ENCODE measurements around the gene CLDN14. TPM values are rescaled to one million over a fixed set of nuclear protein-coding genes. Genes with fewer than 3 reads are reported as not detected.

The CLDN14 gene
- polyA plus RNA-seq (2013, experiment 1 of 2; ENCODE audit: insufficient read length): 0.40 TPM
- 0.64 TPM for polyA plus RNA-seq (2013, experiment 2 of 2; ENCODE audit: insufficient read length)

- DNase-seq: no peak
Observed at GRCh38 chr21:36479415-36480402, at the start of gene CLDN14. CLDN14 (minus strand) TSS chr21:36480122; CDS start chr21:36461695, 18,427 bp downstream.

DNA sequence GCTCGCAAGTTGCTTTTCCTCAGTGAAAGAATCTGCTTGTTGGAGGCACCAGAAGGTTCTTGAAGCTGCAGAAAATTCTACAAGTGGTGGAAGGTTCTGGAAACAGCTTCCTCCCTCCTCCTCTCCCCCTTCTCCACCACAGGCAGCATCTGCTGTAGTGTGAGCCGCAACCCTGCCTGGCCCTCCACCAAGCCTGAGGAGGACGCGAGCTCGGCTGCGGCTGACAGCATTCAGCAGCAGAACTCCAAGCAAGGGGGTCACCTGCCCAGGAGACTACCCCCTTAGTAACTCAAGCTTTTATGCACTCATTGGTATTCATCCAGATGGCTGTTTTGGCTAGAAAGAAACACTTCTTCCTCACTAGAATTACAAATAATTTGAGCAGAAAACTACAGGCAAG lies 48.8 kb upstream of the CLDN14 start:
- no peak for DNase-seq

DNA sequence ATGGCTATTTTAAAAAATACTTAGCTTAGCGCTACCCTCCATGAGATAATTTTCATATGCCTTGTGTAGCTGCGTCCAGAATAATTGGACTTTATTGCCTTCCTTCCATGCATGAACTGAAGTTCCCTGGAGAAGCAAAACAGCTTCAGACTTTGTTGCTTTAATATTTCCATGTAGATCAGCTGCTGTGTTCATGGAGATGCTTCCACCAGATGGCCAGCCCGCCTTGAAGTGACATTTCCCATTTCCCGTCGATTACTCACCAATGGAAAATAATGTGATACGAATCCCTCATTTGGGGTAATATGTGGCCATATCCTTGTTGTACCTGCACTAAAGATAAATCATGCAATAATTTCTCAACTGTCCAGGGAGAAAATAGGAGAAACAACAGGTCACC lies 47.4 kb upstream of the CLDN14 start:
- no peak for DNase-seq

- no peak for DNase-seq
Observed at GRCh38 chr21:36526104-36526503, 46.2 kb upstream of the CLDN14 start.

- DNase-seq: no peak
Observed at GRCh38 chr21:36524477-36524876, 44.6 kb upstream of the CLDN14 start.

GRCh38 chr21:36522219-36522808 lies 42.4 kb upstream of the CLDN14 start:
- no peak for DNase-seq

- DNase-seq: no peak
Observed at GRCh38 chr21:36518883-36519492, 39.1 kb upstream of the CLDN14 start.

- DNase-seq: no peak
Observed at GRCh38 chr21:36517366-36518075, 37.6 kb upstream of the CLDN14 start.

- no peak for DNase-seq
Observed at GRCh38 chr21:36516281-36516680, 36.4 kb upstream of the CLDN14 start.

DNA sequence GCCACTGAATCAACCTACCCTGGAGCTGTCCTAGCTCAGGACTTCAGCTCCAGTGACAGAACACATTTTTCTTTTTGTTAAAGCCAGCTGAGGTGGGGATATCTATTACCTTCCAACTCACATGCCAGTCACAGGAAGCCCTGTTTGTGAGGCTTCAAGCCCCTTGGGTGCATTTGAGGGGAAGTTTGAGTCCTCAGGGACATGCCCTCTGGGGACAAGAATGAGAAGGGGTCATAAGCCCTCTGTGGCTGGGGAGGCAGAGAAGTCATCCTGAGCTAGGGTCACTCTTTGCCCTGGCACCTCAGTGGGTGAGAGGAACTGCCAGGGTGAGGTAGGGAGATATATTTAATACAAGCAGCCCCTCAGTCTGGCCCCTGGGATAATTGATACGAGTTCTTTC lies 33.5 kb upstream of the CLDN14 start:
- no peak for DNase-seq

GRCh38 chr21:36512971-36513370 lies 33.0 kb upstream of the CLDN14 start:
- DNase-seq: no peak

- no peak for DNase-seq
Observed at GRCh38 chr21:36511484-36512220, 31.7 kb upstream of the CLDN14 start.

DNA sequence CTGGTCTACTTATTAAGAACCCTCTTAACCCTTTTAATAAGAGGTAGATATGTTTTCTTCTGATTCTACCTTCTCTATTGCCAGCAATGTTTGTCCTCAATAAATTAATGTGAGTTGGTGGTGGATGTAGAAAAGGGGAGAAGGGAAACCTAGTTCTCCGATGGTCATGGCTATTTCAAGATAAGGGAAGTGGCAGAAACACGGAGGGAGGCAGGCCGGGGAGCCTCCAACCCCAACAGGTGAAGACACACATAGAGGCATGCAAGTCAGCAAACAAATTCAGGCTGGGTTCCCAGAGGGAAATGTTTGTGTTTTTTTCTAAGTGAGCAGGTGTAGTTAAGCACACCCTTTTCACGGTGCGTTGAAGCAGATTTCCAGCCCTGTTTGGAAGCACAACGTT lies 31.0 kb upstream of the CLDN14 start:
- no peak for DNase-seq

GRCh38 chr21:36509973-36510664 lies 30.2 kb upstream of the CLDN14 start:
- DNase-seq: no peak

DNA sequence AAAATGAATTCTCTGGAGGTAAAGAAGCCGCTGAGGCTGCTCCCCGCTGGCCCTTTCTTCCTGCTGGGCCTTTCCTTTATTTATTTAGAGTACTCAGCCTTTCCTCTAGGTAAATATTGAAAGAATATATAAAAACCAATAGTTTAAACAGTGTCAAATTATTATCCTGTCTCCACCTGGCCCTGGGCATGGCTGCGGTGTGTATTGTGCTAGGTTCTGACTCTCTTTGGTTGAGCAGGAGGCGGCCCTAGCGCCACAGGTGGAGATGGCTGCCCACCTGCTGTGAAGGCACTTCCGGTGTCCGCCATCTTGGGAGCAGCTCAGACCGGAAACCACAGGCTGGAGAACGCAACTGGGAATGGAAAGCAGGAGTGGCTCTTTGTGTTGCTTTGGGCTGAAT lies 29.0 kb upstream of the CLDN14 start:
- no peak for DNase-seq

- no peak for DNase-seq
Observed at GRCh38 chr21:36507397-36508018, 27.6 kb upstream of the CLDN14 start.

DNA sequence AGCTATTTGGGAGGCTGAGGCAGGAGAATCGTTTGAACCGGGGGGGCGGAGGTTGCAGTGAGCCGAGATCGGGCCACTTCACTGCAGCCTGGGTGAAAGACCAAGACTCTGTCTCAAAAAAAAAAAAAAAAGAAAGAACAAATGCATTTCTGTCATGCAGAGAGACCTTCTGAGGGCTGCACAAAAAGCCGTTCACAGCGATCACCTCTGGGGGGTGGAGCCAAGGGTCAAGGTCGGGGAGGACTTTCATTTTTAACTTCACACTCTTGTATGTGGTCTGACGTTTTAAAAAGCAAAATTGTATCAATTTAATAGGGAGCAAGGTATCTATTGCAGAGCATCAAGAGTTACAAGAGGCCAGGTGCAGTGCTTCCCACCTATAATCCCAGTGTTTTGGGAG lies 26.6 kb upstream of the CLDN14 start:
- no peak for DNase-seq

DNA sequence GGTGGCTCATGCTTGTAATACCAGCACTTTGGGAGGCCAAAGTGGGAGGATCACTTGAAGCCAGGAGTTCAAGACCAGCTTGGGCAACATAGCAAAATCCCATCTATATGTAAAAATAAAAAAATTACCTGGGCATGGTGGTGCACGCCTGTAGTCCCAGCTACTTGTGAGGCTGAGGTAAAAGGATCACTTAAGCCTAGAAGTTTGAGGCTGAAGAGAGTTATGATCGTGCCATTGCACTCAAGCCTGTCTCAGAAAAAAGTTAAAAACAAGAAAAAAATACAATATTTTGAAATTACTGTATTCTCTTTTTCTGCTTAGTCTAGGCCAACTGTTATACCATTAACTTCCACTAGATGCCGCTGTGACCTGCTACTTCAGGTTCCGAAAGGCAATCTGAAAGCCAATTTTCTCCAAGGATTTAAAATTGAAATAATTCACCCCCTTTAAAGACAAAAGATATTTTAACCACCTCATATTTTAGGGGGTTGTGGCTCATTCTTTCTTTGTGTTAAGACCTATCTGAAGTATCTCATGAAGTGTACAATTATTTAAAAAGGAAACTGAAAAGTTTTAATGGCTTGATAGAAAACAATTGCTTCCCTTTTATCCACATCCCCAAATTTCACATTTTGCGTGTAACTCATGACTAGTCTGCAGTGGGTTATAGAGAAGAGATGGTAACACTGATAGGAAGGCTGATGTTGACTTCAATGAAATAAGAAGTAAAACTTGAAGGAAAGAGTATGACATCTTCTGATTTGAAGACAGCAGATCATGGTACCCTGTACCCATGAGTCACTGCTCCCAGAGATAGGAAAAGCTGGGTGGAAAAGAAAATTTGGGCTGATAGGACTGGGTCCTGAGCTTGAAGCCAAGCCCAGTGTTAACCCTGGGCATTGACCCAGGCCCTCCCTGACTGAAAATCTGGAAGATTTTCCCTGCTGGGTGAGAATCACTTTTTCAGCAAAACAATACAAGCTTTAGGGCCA lies 24.4 kb upstream of the CLDN14 start:
- DNase-seq: peak; percentile 51

- no peak for DNase-seq
Observed at GRCh38 chr21:36502365-36502764, 22.4 kb upstream of the CLDN14 start.

- DNase-seq: no peak
Observed at GRCh38 chr21:36501589-36501892, 21.6 kb upstream of the CLDN14 start.
